ENCODE measurements around the gene ITK.

The ITK gene

DNA sequence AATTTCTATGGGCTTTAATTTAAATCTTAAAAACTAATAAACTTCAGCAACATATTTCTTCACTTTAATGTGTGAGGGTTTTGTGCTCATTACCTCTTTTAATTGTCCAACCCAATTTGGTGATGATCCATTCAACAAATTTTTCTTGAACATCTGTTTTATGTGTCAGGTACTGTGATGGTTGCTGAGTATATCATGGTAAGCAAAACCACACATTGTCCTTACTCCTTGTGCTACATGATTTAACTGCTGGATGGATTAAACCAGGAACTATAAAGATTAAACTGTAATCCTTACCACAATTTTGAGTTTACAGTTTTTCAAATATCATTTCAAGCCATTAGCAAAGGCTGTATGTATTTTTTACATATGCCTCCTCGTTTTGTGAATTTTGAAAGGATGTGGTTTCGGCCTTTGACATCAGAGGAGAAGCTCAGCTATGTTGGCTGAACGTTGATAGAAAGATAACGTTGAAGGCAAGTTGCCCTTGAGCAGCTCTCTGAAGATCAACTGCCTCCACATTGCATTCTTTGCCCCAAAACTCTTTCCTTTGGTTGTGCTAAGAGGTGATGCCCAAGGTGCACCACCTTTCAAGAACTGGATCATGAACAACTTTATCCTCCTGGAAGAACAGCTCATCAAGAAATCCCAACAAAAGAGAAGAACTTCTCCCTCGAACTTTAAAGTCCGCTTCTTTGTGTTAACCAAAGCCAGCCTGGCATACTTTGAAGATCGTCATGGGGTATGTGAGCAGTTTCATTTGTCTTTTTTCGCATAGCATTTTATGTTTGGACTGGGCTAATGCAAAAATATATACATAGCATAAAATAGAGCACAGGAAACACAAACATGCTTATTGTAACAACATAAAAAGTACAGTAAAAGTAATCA, at the start of gene ITK:
Gene ITK, plus strand, starts transcription at position 467 of the 891 bp plus-strand sequence. Its CDS starts 138 bp downstream, at position 605.
- DNase-seq, result peak; percentile 62

GRCh38 chr5:157130925-157131324, 49.7 kb upstream of the ITK start:
- no peak for DNase-seq

- DNase-seq, result no peak
Measured at GRCh38 chr5:157132281-157132612, 48.4 kb upstream of the ITK start.

GRCh38 chr5:157137691-157138090, 42.9 kb upstream of the ITK start:
- DNase-seq, result no peak

GRCh38 chr5:157142317-157143126, 38.1 kb upstream of the ITK start, which contains the start of gene MED7:
Gene MED7 (minus strand): TSS chr5:157142865. CDS start chr5:157139431, 3,434 bp downstream.
- DNase-seq, result peak; percentile 92

GRCh38 chr5:157143127-157143971, 37.3 kb upstream of the ITK start:
- peak; percentile 64 for DNase-seq

DNA sequence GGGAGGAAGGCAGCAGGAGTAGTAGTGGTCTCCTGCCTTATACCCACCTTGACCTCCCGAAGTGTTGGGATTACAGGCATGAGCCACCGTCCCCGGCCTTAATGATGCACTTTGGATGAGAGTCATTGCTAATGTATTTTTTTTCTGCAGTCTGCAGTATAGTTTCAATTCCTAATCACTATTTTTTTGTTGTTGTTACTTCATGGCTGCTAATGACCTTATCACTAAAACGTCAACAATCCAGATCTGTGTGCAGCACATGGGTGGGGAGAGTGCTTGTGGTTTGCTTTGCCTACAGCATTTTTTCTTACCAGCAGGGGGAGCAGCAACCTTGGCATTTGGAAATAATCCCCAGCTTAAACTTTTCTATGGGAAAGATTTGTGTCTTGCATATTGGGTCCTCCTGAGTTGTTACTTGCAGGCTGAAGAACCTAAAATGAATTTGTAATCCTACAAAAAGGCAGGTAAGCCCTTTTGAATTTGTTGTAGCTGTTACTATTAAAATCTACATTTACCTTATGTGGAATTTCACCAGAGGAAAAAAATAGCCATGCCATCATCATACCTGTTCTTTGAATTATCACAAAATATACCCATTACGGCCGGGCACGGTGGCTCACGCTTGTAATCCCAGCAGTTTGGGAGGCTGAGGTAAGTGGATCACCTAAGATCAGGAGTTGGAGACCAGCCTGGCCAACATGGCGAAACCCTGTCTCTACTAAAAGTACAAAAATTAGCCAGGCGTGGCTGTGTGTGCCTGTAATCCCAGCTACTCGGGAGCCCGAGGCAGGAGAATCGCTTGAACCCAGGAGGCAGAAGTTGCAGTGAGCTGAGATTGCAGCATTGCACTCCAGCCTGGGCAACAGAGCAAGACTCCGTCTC, 31.7 kb upstream of the ITK start:
- peak; percentile 89 for DNase-seq

DNA sequence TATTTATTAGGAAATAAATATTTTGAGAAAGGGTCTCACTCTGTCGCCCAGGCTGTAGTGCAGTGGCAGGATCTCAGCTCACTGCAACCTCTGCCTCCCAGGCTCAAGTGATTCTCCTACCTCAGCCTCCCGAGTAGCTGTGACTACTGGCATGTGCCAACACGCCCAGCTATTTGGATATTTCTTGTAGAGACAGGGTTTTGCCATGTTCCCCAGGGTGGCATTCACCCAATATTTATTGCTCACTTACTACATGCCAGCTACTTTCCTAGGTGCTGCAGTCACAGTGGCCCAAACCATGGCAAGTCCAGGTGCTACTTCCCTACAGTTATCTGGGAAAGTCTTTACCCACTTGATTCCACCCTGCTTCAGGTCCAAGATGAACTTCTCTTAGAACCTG, 29.6 kb upstream of the ITK start:
- no peak for DNase-seq

GRCh38 chr5:157155297-157155696, 25.3 kb upstream of the ITK start:
- no peak for DNase-seq

- DNase-seq, result no peak
Measured at GRCh38 chr5:157157293-157157891, 23.2 kb upstream of the ITK start.

- DNase-seq, result peak; percentile 64
Measured at GRCh38 chr5:157159209-157159751, 21.4 kb upstream of the ITK start.

DNA sequence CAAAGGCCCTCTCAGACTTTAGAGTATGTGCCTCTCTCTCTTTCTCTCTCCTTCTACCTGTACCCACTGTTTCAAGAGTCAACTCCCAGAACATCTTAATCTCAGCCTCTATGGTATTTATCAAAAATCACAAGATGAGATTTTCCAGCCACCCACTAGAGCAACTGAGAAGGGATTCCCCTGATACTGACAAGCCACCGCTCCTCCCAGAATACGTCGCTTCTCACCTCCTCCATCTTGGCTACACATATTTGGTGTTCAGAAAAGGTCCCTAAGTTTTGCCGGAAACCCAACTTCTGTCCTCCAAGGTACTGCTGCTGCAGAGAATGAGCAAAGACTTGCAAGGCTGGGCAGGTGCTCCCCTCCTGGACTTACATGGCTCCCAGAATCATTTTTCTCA, 20.6 kb upstream of the ITK start:
- DNase-seq, result peak; percentile 27

DNA sequence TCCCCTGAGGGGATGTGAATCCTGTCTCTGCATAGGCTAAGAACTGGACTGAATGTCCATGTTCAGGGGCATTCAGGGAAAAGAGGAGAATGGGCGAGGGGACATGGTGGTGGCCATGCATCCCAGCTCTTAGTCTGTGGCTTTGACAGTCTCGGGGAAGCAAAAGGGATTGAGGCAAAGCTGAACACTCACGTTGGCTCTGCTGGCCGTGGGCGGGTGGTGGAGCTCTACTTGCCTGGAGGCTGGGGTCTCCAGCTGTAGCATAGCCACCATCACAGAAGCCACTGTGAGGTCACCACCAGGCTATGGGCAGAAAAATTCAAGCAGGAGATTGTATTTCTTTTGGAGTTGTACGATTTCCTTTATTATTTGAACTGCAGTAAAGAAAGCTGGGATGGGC, 18.6 kb upstream of the ITK start:
- DNase-seq, result no peak

DNA sequence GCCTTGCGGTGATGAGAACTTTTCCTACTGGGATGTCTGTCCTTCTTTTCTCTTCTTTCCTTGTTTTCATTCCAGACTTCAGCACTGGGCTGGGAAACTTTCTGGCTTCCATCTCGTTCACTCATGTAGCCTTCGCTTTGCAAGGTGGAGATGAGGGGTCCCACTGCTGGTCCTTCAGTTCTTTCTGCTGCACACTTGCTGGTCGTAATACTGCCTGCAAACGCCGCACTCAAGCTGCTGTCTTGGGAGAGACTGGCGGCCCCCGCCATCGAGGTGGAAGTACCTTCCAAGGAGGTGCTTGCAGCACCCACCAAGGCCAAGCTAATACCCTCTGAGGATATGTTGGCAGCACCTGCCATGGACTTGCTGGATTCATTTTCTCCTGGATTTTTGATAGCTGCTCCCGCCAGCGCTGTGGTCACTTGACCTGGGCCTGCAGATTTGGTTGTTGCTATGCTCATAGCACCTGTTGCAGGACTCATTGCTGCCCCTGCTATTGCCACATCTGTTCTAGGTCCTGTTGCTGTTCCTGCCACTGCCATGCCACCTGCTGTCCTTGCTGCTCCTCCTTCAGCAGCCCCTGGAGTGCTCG, 17.6 kb upstream of the ITK start:
- no peak for DNase-seq

GRCh38 chr5:157164521-157164920, 16.1 kb upstream of the ITK start:
- DNase-seq, result no peak

DNA sequence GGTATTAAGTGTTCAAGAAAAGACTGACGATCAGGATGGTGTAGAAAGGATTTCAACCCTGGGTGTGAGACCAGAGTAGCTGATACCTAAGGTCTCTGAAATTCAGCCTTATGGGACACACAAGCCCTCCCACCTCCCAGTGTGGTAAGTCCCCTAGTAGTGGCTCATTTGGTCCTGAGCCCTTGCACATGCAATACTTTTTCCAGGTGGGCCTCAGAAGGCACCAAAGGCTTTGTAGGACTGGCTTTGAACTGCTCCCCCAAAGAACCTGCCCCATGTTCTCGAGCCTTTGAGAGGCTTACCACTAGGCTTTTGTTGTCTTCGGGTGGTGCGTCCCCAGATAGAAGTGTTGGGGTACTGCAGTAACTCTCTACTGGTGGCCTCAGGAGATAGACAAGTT, 15.4 kb upstream of the ITK start:
- DNase-seq, result no peak

GRCh38 chr5:157165668-157166067, 15.0 kb upstream of the ITK start:
- DNase-seq, result no peak

- DNase-seq, result no peak
Measured at GRCh38 chr5:157166214-157167213, 14.1 kb upstream of the ITK start, which contains the start of gene GARIN3. Gene GARIN3 (minus strand): TSS chr5:157166264. CDS start chr5:157166168, 96 bp downstream.

GRCh38 chr5:157167214-157167621, 13.4 kb upstream of the ITK start:
- DNase-seq, result no peak
